HG02798 (cell line): ENCODE measurements around the gene SLC25A12.
"Not testable (repeated sequence)": the region's sequence is repeated elsewhere in the genome, so short reads cannot be mapped to it uniquely, and the experiment has no call there.

Experiments
- ATAC-seq: cut with Tn5 transposase; IDR thresholded peaks from one replicate; pipeline ENCODE4 v1.9.1; 2021; ENCODE audit warnings: mild to moderate bottlenecking; ENCODE audit not compliant: unreplicated experiment, poor library complexity

The SLC25A12 gene

GRCh38 chr2:171793691-171794678, 100.1 kb downstream of the SLC25A12 start:
- no peak for ATAC-seq

- ATAC-seq, result no peak
Observed at GRCh38 chr2:171792886-171793580, 101.0 kb downstream of the SLC25A12 start.

- no peak for ATAC-seq
Observed at GRCh38 chr2:171792157-171792556, 101.9 kb downstream of the SLC25A12 start.

DNA sequence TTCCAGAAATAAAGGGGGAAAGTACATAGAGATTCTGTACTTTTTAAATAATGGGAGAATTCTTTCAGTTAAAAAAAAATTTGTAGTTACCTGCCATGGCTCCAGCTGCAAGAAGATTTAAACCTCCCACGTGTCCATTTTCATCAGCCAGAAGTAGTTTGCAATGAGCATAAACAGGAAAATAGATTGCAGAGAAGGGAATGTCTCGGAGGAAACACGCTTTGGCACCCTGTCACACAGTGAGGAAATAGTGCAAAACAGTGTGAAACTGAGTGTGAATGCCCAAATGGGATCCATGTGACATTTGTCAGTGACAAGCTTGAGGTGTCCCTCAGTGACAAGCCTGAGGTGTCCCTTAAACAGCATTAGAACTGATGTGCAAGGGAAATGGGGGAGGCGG, 102.7 kb downstream of the SLC25A12 start:
- no peak for ATAC-seq

GRCh38 chr2:171789956-171790355, 104.1 kb downstream of the SLC25A12 start:
- no peak for ATAC-seq

DNA sequence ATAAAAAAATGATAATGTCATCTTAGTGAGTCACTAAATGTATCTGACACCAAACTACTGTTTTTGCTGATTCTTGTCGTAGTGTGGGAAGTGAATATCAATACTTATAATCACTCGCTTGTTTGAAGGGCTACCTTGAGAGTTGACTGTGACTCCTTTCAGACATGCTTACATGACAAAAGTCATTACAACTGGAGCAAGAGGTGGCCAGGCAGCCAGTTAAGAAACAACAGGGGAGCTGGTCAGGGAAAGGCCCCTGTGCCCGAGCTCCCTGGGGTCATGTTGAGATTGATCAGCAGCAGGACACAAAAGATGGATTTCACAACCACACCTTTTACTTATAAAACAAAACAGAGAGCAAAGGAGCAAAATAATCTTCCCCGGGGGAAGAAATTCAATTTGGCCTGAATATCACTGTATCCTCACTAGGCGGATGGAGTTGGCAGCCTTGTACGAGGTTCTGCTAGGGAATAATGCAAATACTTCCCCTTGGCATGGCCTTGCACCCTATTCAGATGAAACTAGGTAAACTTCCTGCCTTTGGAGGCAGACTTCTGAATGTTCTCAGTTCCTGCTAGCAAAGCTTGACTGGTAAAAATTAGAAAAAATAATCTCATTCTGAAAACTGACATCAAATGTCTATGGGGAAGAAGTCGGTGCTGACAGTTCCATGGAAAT, 105.6 kb downstream of the SLC25A12 start:
- no peak for ATAC-seq

GRCh38 chr2:171787333-171788072, 106.5 kb downstream of the SLC25A12 start:
- ATAC-seq, result no peak

DNA sequence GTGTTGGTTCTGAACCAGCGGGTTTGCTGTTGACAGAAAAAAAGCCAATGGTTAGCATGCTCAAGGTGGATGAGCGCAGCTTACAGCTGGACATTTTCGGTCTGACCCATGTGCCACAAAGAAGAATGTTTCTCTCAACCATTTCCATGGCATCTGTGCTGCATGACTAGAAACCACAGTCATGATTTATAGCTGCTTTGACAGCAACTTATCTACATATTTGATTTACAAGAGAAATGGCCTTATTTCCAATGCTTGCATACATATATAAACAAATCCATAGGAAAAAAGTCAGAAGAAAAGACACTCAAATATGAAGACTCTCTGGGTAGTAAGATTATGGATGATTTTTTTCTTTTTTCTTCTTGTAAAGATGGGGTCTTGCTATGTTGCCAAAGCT, 108.6 kb downstream of the SLC25A12 start:
- ATAC-seq, result no peak

- no peak for ATAC-seq
Observed at GRCh38 chr2:171778515-171778914, 115.5 kb downstream of the SLC25A12 start.

- ATAC-seq, result not testable (repeated sequence)
Observed at GRCh38 chr2:171774581-171774980, 119.5 kb downstream of the SLC25A12 start.

DNA sequence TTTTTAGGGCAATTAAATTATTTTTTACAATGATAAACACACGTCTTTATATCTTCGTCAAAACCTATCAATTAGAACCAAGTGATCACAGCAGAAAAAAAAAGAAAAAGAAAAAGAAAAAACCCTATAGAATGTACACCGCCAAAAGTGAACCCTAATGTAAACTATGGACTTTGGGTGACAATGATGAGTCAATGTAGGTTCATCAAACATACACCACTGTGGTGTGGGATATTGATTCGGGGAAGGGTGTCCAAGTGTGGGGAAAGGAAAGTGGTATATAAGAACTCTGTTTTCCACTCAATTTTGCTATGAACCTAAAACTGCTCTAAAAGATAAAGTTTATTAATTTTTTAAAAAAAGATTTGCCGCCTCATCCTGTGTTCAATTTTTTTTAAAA, 121.7 kb downstream of the SLC25A12 start:
- no peak for ATAC-seq

- ATAC-seq, result no peak
Observed at GRCh38 chr2:171771463-171771862, 122.6 kb downstream of the SLC25A12 start.

DNA sequence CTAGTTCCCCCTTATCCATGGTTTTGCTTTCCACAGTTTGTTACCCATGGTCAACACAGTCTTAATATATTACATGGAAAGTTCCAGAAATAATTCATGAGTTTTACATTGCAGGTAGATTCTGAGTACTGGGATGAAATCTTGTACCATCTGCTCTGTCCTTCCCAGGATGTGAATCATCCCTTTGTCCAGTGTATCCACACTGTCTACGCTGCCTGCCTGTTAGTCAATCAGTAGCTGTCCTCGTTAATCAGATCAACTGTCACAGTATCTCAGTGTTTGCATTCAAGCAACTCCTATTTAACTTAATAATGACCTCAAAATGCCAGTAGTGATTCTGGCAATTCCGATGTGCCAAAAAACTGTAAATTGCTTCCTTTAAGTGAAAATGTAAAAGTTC, 130.4 kb downstream of the SLC25A12 start:
- no peak for ATAC-seq

- no peak for ATAC-seq
Observed at GRCh38 chr2:171762879-171763573, 131.0 kb downstream of the SLC25A12 start.

GRCh38 chr2:171761176-171761575, 132.9 kb downstream of the SLC25A12 start:
- not testable (repeated sequence) for ATAC-seq

DNA sequence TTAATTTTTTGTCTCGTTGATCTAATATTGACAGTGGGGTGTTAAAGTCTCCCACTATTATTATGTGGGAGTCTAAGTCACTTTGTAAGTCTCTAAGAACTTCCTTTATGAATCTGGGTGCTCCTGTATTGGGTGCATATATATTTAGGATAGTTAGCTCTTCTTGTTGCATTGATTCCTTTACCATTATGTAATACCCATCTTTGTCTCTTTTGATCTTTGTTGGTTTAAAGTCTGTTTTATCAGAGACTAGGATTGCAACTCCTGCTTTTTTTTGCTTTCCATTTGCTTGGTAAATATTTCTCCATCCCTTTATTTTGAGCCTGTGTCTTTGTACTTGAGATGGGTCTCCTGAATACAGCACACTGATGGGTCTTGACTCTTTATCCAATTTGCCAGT, 135.3 kb downstream of the SLC25A12 start:
- not testable (repeated sequence) for ATAC-seq

DNA sequence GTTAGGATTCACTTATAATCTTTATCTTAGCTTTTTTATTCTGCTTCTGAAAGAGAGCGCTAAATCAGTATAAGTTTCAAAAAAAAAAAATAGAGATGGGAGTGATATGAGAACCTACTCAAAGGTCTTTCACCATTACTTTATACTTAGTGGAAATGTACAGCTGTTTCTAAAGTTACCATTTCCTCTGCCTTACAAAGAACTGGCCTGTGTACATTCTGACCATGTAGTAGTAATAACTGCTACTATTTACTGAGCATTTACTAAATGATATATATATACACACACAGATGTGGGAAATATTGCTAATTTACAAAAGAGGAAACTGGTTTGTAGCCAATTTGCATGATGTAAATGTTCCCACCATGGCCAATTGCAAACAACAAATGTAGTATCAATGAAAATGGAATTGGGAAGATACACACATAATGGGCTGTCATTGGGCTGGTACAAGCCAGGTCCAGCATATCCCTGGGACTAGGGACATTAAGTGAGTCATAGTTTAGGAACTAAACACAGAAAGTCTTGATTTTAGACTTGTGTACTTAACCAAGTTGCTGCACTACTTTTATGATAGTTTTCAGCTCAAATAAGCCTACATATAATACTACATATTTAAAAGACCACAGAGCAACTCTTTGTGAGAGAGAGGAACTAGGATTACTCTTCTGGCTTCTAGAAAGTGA, 139.6 kb downstream of the SLC25A12 start:
- no peak for ATAC-seq

DNA sequence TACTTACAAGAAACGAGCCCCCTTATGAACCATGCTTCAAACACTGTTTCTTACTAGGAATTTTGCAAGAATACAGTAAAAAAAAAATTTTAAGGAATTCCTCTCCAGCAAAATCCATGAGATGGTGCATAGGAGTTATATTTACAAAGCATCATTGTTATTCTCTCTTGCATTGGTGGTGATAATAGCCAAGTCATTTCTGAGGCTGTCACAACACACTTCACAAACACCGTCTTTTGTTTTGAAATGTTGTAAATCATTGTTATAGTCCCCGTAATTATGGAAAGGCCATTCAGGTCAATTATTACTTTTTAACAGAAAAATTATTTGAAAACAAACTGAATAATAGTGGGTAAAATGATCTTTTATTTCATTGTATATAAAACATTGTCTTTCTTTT, 146.7 kb downstream of the SLC25A12 start:
- ATAC-seq, result no peak

DNA sequence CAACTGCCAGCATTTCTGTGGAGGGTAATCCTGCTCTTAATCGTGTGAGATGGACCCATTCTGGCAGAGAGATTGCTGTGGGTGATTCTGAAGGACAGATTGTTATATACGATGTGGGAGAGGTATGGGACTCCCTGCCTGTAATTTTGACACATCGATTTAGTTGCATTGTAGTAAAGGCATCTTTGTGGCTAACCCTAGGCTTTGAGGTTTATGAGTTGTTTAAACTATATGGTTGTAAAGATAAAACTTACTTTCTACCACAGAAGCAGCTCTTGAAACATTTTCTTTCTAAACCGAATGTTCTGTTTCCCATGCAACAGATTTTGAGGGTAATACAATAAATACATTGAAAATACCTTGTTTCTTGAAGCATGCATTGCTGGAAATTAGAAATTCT, 148.2 kb downstream of the SLC25A12 start:
- ATAC-seq, result no peak
